HG03139 (cell line): Measurements from ENCODE around the gene S100B.
"Not testable (repeated sequence)": the region's sequence is repeated elsewhere in the genome, so short reads cannot be mapped to it uniquely, and the experiment has no call there.

ENCODE experiments used
- ATAC-seq: cut with Tn5 transposase; IDR thresholded peaks from one replicate; pipeline ENCODE4 v1.9.1; 2021; ENCODE audit not compliant: unreplicated experiment

Gene S100B

DNA sequence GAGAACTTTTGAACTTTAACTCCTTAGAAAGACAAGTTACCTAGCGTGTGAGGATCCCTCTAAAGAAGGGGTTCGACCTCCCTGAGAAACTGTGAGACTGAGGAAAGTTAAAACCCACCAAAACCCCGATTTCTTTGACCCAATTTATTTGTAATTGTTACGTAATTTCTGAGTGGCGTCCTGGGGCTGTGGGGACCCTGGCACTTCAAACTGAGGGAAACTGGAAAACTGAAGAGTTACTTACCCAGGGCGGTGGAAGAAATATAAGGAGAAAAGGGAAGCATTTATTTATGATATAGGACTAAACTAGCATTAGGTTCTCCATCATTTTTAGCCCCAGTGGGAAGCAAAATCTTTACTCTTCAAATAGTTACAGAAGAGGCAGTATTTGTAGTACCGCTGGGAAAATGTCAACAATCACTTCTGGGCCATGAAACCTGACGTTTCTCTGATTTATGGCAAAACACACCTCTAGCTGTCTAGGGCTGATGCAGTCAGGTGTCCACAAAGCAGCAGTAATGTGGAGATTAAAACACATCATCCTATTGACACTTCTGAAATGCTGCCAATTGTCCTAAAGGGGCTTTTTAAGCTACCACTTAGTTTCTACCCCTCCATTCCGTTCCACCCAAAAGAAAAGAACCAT, 430 bp downstream of the S100B start:
- ATAC-seq: no peak

- no peak for ATAC-seq
Observed at GRCh38 chr21:46603228-46603627, 1.7 kb downstream of the S100B start.

- ATAC-seq: no peak
Observed at GRCh38 chr21:46600978-46601377, 3.9 kb downstream of the S100B start.

DNA sequence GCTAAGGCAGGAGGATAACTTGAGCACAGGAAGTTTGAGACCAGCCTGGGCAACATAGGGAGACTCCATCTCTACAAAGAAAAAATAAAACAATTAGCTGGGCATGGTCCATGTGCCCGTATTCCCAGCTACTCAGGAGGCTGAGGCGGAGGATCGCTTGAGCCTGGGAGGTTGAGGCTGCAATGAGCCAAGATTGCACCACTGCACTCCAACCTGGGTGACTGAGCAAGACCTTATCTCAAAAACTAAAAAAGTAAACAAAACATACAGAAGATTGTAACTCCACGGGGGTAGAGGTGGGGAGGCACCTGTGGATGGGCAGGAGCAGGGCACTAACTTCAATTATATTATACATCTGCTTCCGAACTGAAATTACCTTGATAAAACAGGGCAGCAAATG, 4.6 kb downstream of the S100B start:
- ATAC-seq: no peak

DNA sequence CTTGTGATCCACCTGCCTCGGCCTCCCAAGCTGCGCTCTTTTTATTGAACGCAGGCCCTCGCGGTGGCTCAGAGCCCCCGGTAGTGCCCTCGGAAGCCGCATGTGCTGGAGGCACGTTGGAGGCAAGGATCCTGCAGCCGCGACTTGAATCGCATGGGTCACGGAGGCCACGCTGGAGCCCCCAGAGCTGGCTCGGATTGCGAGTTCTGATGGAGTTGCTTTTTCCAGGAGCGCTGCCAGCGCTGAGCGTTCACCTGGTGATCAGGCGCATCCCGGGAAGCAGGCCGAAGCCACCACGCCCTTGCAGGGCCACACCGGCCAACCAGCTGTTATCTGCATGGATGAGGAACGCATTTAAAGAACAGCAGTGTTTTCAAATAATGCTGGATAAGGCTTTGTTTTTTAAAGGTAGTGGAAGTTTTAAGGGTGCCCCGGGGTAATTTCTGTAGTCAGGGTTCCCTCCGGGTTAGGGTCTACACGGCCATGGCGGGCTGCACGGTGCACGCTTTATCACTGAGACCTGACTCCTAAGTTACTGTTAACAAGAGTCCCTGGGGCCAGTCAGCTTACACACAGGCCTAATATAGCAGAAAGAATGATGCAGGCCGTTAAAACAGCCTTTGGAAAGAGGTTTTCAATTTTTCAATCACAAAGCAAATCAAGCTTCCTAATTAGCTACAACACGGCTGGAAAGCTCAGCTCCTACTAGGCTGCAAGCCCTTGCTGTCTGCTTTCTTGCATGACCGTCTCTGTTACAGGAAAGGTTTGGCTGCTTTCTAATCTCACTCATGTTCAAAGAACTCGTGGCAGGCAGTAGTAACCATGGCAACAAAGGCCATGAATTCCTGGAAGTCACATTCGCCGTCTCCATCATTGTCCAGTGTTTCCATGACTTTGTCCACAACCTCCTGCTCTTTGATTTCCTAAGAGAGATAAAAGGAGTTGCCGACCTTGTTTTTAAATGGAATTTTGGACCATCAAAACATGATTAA, 6.0 kb downstream of the S100B start:
- ATAC-seq: no peak

GRCh38 chr21:46597896-46598343, 7.0 kb downstream of the S100B start:
- no peak for ATAC-seq

DNA sequence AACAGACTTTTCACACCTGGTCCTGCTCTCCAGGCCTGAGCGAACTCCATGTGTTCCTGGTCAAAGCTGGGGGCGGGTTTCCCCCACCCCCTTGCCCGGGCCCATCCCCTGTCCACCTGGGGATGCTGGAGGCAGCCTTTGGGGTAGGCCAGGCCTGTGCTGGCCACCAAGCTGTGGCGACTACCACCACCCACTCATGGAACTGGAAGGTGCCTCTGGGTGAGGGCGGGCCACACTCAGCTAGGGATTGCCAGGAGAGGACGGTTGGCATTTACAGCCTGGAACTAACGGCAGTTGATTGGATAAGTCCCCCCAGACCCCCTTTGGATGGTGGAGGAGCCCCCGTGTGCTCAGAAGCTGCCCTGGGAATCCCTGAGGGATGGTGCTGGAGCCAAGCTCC, 7.9 kb downstream of the S100B start:
- no peak for ATAC-seq

- no peak for ATAC-seq
Observed at GRCh38 chr21:46596201-46596600, 8.7 kb downstream of the S100B start.

DNA sequence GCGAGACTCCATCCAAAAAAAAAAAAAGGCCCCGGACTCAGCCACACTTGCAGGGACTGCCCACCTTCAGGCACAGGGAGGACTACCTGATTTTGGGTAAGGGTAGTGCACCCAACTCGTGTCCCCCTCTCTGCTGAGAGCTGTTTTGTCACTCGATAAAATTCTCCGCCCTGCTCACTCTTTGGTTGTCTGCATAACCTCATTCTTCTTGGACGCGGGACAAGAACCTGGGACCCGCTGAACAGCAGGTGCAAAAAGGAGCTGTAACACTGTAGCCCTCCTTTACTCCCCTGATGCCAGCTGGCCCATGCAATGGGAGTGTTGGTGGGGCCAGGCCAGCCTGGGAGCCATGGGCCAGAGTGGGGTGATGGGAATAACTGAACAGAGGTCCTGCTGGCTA, 10.6 kb downstream of the S100B start:
- no peak for ATAC-seq

GRCh38 chr21:46585191-46585953, 19.5 kb downstream of the S100B start:
- no peak for ATAC-seq

GRCh38 chr21:46581780-46582307, 23.0 kb downstream of the S100B start:
- no peak for ATAC-seq

GRCh38 chr21:46579394-46579793, 25.5 kb downstream of the S100B start:
- not testable (repeated sequence) for ATAC-seq

DNA sequence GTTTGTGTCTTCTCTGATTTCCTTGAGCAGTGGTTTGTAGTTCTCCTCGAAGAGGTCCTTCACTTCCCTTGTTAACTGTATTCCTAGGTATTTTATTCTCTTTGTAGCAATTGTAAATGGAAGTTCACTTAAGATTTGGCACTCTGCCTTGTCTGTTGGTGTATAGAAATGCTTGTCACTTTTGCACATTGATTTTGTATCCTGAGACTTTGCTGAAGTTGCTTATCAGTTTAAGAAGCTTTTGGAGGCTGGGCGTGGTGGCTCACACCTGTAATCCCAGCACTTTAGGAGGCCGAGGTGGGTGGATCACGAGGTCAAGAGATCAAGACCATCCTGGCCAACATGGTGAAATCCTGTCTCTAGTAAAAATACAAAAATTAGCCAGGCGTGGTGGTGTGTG, 27.1 kb downstream of the S100B start:
- ATAC-seq: not testable (repeated sequence)

- ATAC-seq: no peak
Observed at GRCh38 chr21:46572850-46573249, 32.0 kb downstream of the S100B start.

DNA sequence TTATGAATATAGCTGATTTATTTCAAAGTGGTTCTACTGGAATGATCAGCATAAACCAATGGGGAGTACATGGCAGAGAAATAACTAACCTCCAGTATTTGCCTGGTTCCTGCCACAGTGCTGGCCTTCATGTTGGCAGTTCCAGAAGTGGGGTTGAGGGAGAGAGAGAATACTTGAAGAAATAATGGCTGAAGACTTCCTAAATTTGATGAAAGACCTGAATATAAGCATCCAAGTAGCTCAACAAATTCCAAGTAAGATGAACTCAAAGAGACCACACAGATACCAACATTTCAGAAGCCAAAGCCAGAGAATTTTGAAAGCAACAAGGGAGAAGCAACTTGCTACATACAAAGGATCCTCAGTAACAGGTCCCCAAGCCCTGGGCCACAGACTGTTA, 34.3 kb downstream of the S100B start:
- no peak for ATAC-seq

DNA sequence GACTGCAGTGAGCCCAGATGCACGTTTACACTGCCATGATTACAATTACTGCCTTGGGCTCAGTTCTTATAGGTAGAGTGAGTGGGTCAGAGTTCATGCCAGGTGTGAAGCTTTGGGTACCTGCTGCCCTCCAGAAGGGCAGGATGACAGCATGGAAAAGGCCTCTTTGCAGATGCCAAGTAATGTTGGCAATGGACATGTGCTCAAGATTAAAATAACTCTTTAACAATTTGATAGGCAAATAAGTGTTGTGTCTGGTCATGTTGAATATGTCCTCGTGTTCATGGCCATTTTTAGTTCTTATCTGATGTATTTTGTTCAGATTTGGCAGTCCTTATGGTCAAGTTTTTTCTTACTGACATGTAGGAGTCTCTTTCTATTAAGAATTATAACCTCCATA, 34.8 kb downstream of the S100B start:
- ATAC-seq: no peak

DNA sequence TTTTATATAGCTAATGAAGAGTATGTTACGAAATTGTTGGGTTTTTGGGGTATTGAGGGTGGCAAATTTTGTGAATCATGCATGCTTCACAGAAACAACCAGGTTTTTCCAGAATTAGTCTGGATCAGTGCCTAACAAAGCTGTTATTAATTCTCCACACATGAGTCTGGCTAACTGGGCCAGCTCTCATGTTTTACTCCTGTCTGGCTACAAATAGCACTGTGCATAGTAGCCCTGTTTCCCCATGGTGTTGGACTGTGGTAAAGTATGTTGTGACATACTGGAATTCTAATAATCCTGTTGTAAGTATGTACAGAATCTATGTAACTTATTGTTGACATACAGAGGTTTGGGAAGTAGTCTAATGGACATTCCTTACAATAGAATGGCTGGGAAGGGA, 35.8 kb downstream of the S100B start:
- ATAC-seq: no peak

DNA sequence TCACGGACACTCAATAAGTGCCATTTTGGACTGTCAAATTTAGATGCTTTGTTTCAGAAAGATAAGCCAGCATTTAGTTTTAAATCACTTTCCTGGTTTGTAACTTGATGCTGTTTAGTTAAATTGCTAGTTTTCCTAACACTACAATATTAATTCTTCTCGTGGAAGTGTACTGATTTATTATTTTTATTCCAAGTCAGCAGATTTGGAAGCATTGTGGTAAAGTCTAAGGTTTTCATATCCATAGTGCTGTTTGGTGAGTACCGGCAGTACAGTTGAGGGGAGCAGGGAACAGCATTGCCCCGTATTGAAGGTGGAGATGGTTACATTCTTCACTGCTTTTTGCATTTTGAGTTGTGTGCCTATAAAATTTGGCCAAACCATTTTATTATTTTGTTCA, 36.3 kb downstream of the S100B start:
- ATAC-seq: no peak

DNA sequence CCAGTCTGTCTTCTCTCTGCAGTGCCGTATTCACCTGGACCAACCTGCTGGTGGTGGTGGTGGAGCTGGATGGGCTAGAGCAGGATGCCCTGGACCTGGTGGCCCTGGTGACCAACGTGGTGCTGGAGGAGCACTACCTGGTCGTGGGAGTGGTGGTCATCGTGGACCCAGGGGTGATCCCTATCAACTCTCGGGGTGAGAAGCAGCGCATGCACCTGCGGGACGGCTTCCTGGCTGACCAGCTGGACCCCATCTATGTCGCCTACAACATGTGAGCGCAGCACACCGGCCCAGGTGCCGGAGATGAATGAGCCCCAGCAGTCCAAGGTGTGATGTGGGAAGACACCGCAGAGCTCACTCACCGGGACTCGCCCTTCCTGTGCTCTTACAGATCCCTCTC, 37.5 kb downstream of the S100B start:
- ATAC-seq: no peak

- no peak for ATAC-seq
Observed at GRCh38 chr21:46564391-46564790, 40.5 kb downstream of the S100B start.

GRCh38 chr21:46562964-46563607, 41.8 kb downstream of the S100B start:
- no peak for ATAC-seq
